ENCODE measurements around the gene BMPR2. TPM values are rescaled to one million over a fixed set of nuclear protein-coding genes. Genes with fewer than 3 reads are reported as not detected.
"Not testable (repeated sequence)": the region's sequence is repeated elsewhere in the genome, so short reads cannot be mapped to it uniquely, and the experiment has no call there.

BMPR2 gene
- total and polyA plus RNA-seq, 2 of the 8 experiments (the other 6 are each of a cell fraction or from before 2014, with no cell fraction given): 5.5 to 19.8 TPM

DNA sequence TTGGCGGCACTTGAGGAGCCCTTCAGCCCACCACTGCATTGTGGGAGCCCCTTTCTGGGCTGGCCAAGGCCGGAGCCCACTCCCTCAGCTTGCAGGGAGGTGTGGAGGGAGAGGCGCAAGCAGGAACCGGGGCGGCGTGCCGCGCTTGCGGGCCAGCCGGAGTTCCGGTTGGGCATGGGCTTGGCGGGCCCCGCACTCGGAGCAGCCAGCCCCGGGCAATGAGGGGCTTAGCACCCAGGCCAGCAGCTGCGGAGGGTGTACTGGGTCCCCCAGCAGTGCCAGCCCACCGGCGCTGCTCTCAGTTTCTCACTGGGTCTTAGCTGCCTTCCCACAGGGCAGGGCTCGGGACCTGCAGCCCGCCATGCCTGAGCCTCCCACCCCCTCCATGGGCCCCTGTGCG, 127.1 kb downstream of the BMPR2 start:
- H3K9ac ChIP-seq (replicated peaks in 1 of 4; ENCODE audit: extremely low read depth in 1 of 4, low read depth in 3 of 4, low read length in 3 of 4); H3K56ac ChIP-seq (replicated peaks; ENCODE audit: insufficient read length, low read depth, low read length); H4K20me1 ChIP-seq (replicated peaks in 1 of 2; ENCODE audit: control insufficient read depth in 1 of 2, insufficient read depth in 2 of 2, low read length in 2 of 2); H4K8ac ChIP-seq (ENCODE audit: extremely low read depth, insufficient read depth, low read length); H3K27ac ChIP-seq (ENCODE audit: low read depth, low read length); H2BK12ac ChIP-seq (ENCODE audit: low read depth, low read length); H3K18ac ChIP-seq (ENCODE audit: extremely low read depth, low read length); H3K4ac ChIP-seq (replicated peaks; ENCODE audit: insufficient read length, low read depth, low read length); H3K79me1 ChIP-seq (ENCODE audit: low read depth, low read length); H2BK120ac ChIP-seq (replicated peaks; ENCODE audit: low read depth, low read length); H2BK15ac ChIP-seq (ENCODE audit: low read length); H3K23me2 ChIP-seq (ENCODE audit: low read depth, low read length); H3K14ac ChIP-seq (ENCODE audit: insufficient read length); H3K27me3 ChIP-seq (replicated peaks in 1 of 4; ENCODE audit: control insufficient read depth in 3 of 4, extremely low read depth in 1 of 4, insufficient read depth in 3 of 4, low read length in 3 of 4); H3K4me2 ChIP-seq (ENCODE audit: insufficient read depth in 1 of 2, low read depth in 2 of 2, low read length in 2 of 2); DNase-seq (ENCODE audit: low read depth in 1 of 2, low spot score in 2 of 2); H4K91ac ChIP-seq (replicated peaks; ENCODE audit: insufficient read length, low read length); H3K4me3 ChIP-seq (ENCODE audit: extremely low read depth in 1 of 4, insufficient read depth in 2 of 4, low read depth in 3 of 4, low read length in 4 of 4); H3K23ac ChIP-seq (ENCODE audit: insufficient read length); H3K9me3 ChIP-seq (ENCODE audit: insufficient read depth in 2 of 2, low read depth in 1 of 2, low read length in 1 of 2); POLR2A ChIA-PET (ENCODE audit: partially characterized antibody); H2AFZ ChIP-seq (ENCODE audit: low read length); H3K79me2 ChIP-seq (ENCODE audit: control insufficient read depth in 1 of 2, insufficient read depth in 2 of 2, low read length in 2 of 2); H2AK5ac ChIP-seq (ENCODE audit: low read depth, low read length); H3K36me3 ChIP-seq (ENCODE audit: control insufficient read depth in 2 of 4, insufficient read depth in 4 of 4, low read length in 3 of 4); H2BK5ac ChIP-seq (ENCODE audit: low read depth, low read length); FAIRE-seq; H3K4me1 ChIP-seq (replicated peaks in 1 of 4; ENCODE audit: control insufficient read depth in 3 of 4, insufficient read depth in 4 of 4, low read length in 3 of 4); H2BK20ac ChIP-seq (ENCODE audit: low read length); H4K5ac ChIP-seq (ENCODE audit: insufficient read length, low read depth, low read length): not testable (repeated sequence)
- CTCF ChIA-PET (ENCODE audit: partially characterized antibody): interaction anchor here (0.6 to 1.6 kb wide), 3 partner anchors 9 to 12 kb away, joined by 3 to 5 read pairs (median 3); no protein-coding TSS in a partner anchor
- WGBS, 2 experiments (ENCODE audit: extremely low coverage in 1 of 2, insufficient coverage in 1 of 2, insufficient read length in 1 of 2, insufficient replicate concordance in 2 of 2, low coverage in 1 of 2, low lambda C conversion rate in 2 of 2, missing lambda C conversion rate in 1 of 2): 96% methylated on average over 5 of the region's 21 CpGs; no CpG with 5 or more reads in 1 of the 2 experiments
